OCI-M2 (cell line): ENCODE data around the gene ZNF12.
"Not testable (repeated sequence)": the region's sequence is repeated elsewhere in the genome, so short reads cannot be mapped to it uniquely, and the experiment has no call there.

Source experiments
- DNase-seq: peaks from one replicate; lab custom pipeline; 2025; ENCODE audit not compliant: unreplicated experiment; lab: John Stamatoyannopoulos, UW

ZNF12 gene

GRCh38 chr7:6706666-6707407, at the start of gene ZNF12:
TSS of gene ZNF12 (minus strand) at chr7:6706947. CDS start at chr7:6705173, 1,774 bp downstream.
- DNase-seq: peak; percentile 41

- DNase-seq: not testable (repeated sequence)
Observed at GRCh38 chr7:6753964-6754363, 47.2 kb upstream of the ZNF12 start, which contains the start of gene RSPH10B2. TSS of gene RSPH10B2 (plus strand) at chr7:6754103. CDS start at chr7:6757678, 3,575 bp downstream.

GRCh38 chr7:6750173-6750572, 43.4 kb upstream of the ZNF12 start:
- DNase-seq: not testable (repeated sequence)

GRCh38 chr7:6749335-6749734, 42.6 kb upstream of the ZNF12 start:
- not testable (repeated sequence) for DNase-seq

- DNase-seq: not testable (repeated sequence)
Observed at GRCh38 chr7:6744410-6745100, 37.8 kb upstream of the ZNF12 start.

GRCh38 chr7:6738415-6738814, 31.7 kb upstream of the ZNF12 start:
- not testable (repeated sequence) for DNase-seq

GRCh38 chr7:6730343-6730633, 23.5 kb upstream of the ZNF12 start:
- no peak for DNase-seq

- peak; percentile 61 for DNase-seq
Observed at GRCh38 chr7:6729492-6730342, 23.0 kb upstream of the ZNF12 start.

- DNase-seq: not testable (repeated sequence)
Observed at GRCh38 chr7:6728893-6729491, 22.2 kb upstream of the ZNF12 start.

GRCh38 chr7:6727663-6728062, 20.9 kb upstream of the ZNF12 start:
- no peak for DNase-seq

- not testable (repeated sequence) for DNase-seq
Observed at GRCh38 chr7:6726341-6726740, 19.6 kb upstream of the ZNF12 start.

GRCh38 chr7:6725003-6725402, 18.3 kb upstream of the ZNF12 start:
- no peak for DNase-seq

GRCh38 chr7:6724351-6724750, 17.6 kb upstream of the ZNF12 start:
- DNase-seq: not testable (repeated sequence)

GRCh38 chr7:6718124-6718523, 11.4 kb upstream of the ZNF12 start:
- no peak for DNase-seq

- not testable (repeated sequence) for DNase-seq
Observed at GRCh38 chr7:6715898-6716297, 9.2 kb upstream of the ZNF12 start.

GRCh38 chr7:6714360-6714759, 7.6 kb upstream of the ZNF12 start:
- no peak for DNase-seq

- DNase-seq: no peak
Observed at GRCh38 chr7:6709808-6710207, 3.1 kb upstream of the ZNF12 start.

GRCh38 chr7:6708304-6708703, 1.6 kb upstream of the ZNF12 start:
- DNase-seq: no peak

- no peak for DNase-seq
Observed at GRCh38 chr7:6705959-6706665, 635 bp downstream of the ZNF12 start.

- DNase-seq: no peak
Observed at GRCh38 chr7:6701860-6702259, 4.9 kb downstream of the ZNF12 start.

- no peak for DNase-seq
Observed at GRCh38 chr7:6700793-6701192, 6.0 kb downstream of the ZNF12 start.
